ENCODE results near the gene IL4R.

DNA sequence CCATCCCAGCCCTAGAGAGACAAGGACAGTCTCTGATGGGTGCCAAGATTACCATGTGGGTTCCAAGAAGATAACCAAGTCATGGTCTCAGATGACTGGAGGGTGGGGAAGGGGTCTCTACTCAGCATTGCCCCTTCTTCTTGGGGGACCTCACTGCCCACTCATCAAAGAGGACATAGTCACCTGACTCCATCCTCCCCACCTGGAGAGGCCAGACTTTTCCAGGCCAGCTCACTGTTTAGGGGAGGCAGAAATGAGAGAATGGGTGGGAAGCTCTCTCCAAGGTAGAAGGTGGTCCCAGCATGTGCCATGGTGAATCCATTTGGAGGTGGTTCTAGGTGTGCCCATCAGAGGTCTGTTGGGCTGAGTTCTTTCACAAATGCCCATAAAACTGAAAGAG is 67.5 kb downstream of the IL4R start:
- TF ChIP-seq HDAC2 (IDR thresholded peaks at IDR 0.05; ENCODE audit: borderline replicate concordance in 1 of 2, low read depth in 2 of 2, low read length in 2 of 2) (no peak), MAX (IDR thresholded peaks at IDR 0.05) (no peak), RAD21 (IDR thresholded peaks at IDR 0.05 in 1 of 2, conservative IDR thresholded peaks at IDR 0.05 in 1 of 2; ENCODE audit: low read depth in 2 of 2, low read length in 2 of 2) (no peak), CTCF (IDR thresholded peaks at IDR 0.05; ENCODE audit: control extremely low read depth in 1 of 3, insufficient read depth in 1 of 3, low read depth in 1 of 3, low read length in 3 of 3) (no peak), POLR2AphosphoS5 (IDR thresholded peaks at IDR 0.05; ENCODE audit: low read depth, low read length) (no peak), HDAC6 (IDR thresholded peaks at IDR 0.05; ENCODE audit: low read depth, low read length) (no peak), BRCA1 (IDR thresholded peaks at IDR 0.05; ENCODE audit: low read depth, low read length) (no peak), MAFK (IDR thresholded peaks at IDR 0.05; ENCODE audit: low read depth, low read length) (no peak), SIN3A (conservative IDR thresholded peaks at IDR 0.05 in 1 of 2, IDR thresholded peaks at IDR 0.05 in 1 of 2; ENCODE audit: low read depth in 1 of 2, low read length in 2 of 2) (no peak)

All from H1 (cell line).